ENCODE measurements around the gene PRKCSH.
A peak's percentile ranks its signal among the peaks of the same experiment; 100 is the strongest.

The PRKCSH gene

GRCh38 chr19:11479090-11479897, 43.9 kb downstream of the PRKCSH start:
- peak; percentile 37 for DNase-seq

DNA sequence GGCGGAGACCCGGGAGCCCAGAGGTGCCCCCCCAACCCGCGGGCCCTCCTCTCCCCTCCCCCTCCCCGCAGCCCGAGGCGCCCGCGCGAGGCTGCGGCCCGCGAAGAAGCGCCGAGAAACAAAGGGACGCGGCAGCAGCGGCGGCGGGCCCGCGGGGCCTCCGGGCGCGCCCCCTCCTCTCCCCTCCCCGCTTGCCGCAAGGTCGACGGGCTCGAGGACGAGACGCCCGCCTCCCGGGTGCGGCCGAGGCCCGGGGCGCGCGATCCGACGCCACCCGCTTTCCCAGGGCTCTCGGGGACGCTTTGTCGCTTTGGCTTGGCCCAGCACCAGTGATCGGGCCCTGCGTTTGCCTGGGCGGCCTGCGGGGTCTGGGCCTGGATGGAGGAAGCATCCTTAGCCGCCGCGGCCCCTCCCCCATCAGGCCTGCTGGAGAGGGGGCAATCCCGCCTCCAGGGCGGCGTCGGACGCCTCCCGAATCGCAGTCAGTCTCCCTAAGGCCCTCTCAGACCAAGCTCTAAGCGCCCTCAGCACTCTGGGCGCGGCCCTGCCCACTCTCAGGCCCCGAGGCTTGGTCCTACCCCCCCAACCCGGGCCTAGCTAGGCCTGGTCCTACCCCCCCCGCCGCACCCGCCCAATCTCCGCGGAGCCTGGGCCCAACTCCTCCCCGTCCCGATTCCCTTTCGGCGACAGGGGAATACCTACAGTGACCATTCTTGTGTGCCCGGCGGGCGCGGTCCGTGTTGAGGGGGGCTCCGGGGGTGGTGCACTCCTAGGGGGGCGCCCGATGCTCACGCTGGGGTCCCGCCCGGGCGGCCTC, 44.7 kb downstream of the PRKCSH start:
- DNase-seq, result no peak

DNA sequence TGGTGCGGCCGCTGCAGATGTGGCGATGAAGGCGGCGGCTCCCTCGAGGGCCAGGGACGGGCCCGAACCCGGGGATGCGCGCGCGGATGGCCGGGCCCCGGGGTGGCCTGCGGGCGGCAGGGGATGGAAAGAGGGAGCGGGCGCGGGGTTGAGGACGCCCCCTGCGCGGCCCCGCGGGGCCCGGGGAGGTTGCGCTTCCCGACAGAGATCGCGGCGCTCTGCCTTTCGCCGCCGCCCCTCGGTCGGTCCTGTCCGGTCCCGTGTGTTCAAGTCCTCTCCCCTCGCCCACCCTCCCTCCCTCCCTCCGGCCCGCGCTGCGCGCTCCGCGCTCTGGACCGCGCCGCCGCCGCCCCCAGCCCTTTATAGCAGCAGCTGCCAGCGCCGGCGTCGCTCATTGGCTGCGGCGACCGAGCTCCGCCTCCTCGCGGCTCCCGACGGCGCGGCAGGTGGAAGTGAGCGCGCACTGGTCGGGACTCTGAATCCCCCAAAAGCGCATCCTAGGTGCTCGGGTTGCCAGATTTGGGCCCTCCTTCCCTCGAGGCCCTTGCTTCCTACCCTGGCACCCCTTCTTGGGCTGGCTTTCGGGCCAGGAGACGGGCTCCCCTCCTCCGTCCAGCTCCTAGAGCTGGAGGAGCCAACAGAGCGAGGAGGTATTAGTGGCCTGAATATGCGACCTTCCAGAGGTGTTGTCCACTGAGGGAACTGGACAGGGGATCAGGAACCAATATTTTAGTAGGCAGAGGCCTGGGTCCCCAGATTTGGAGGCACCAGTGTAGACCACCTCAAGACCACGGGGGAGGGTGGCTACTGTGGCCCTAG, 45.5 kb downstream of the PRKCSH start, which contains the start of gene ELAVL3:
TSS of gene ELAVL3 (minus strand) at position 332 of the 819 bp plus-strand sequence. CDS start 438 bp downstream, outside the sequence.
- DNase-seq, result peak; percentile 68

DNA sequence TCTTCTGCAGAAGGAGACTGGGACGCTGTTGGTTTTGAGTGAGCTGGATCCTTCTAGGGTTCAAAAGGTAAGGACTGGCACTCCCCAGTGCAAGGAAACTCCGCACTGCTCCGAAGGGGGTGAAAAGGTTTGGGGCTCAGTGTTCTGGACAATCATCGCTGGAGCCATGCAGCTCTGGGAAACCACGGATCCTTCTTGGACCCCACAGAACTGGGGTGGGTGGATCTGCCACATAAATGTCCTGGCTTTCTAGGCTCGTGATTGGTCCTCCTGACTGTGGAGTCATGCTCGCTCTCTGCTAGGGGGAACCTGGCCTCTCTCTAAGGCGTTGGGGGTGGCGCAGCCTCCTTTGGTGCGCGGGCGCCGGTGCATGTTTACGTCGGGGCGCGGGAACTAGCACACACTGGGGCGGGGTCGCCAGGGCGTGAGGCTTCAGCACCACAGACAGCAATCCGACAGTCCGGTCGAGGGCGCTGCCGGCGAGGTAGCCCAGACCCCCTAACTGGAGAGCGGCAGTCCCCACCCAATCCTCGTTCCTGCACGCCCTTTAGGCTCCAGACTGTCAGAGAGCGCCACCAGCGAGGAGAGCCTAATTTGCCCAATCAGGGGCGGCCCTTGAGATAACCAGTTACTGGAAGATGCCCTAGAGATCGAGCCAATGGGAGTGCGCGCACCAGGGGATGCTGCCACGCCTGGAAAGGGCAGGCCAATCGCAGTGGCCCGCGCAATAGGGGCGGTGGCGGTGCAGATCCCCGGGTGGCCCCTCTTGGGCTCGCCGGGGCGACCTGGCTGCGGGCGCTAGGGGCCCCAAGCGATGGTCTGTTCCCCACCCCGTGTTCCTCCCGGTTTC, 46.3 kb downstream of the PRKCSH start:
- DNase-seq, result peak; percentile 89

GRCh38 chr19:11482384-11483050, 47.1 kb downstream of the PRKCSH start:
- peak; percentile 87 for DNase-seq

DNA sequence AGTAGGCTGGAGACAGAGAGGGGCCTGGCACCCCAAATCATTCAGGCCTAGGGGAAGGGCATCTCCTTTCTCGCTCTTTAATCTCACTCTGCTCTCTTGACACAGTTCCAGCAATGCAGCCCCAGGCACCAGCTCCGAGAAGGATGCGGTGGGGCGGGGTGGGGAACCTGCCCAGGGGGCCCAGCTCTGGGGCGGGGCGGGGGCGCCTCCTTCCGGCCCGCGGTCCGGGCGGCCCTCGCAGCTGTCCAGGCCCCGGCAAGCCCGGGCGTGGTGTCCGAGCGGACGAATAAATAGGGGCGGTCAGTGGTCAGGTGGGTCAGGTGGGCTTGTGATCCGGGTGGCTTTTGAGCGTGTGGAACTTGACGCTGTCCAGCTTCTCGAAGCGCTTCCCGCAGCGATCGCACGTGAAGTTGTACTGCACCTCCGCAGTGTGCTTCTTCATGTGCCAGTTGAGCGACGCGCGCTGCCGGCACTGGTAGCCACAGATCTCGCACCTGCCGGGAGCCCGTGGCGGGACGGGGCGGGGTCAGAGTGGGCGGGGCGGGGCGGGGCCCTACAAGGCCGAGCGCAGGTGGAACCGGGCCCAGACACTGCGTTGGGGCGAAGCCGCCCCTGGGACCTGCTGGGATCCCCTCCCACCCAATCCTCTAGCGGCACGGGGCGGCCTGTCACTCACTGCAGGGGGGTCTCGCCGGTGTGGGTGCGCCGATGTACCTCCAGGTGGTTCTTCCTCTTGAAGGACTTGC, 48.1 kb downstream of the PRKCSH start:
- DNase-seq, result no peak

DNA sequence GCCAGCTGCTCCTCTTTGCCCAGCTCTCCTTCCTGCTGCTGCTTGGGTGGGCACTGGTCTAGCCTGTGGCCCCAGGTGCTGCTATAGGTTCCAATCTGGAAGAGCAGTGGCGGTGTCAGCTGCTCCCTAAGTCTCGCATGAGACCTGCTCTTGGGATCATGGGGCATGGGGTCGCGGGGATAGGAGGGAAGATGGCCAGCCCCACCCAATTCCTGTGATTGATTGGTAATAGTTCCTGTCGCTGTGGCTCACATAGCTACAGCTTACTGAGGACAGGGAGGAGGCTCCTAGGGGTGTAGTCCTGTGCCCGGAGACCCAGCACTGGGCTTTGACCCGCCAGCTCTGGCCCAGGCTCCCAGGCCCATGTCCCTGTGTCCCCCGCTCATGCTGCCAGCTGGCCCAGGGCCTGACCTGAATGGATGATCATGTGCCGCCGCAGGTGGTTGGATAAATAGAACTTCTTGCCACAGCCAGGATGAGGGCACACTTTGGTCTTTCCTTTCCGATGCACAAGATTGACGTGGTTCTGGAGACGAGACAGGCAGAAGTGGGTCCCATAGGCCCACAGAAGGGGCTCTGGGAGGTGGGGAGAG, 49.9 kb downstream of the PRKCSH start:
- DNase-seq, result no peak

- DNase-seq, result no peak
Measured at GRCh38 chr19:11486661-11487503, 51.4 kb downstream of the PRKCSH start.

GRCh38 chr19:11489378-11489777, 53.9 kb downstream of the PRKCSH start:
- DNase-seq, result no peak

- no peak for DNase-seq
Measured at GRCh38 chr19:11494634-11495285, 59.3 kb downstream of the PRKCSH start.

GRCh38 chr19:11495481-11495880, 60.0 kb downstream of the PRKCSH start:
- DNase-seq, result no peak

DNA sequence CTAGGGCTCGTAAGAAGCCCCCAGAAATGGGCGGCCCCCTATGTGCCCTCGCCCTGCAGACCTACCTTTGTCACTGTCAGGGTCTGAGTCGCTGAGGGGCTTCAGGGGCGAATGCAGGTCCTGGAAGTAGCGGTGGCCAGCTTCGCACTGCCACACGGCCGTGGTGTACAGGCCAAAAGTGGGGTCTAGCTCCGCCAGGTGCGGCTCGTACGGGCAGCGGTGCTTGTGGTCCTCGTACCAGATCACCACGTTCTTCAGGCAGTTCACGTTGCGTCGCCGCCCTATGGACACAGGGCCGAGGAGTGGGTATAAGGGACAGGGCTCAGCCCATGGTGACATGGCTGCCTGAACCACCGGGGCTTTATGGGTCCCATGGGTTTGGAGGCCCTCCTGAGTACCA, 60.5 kb downstream of the PRKCSH start:
- DNase-seq, result no peak

DNA sequence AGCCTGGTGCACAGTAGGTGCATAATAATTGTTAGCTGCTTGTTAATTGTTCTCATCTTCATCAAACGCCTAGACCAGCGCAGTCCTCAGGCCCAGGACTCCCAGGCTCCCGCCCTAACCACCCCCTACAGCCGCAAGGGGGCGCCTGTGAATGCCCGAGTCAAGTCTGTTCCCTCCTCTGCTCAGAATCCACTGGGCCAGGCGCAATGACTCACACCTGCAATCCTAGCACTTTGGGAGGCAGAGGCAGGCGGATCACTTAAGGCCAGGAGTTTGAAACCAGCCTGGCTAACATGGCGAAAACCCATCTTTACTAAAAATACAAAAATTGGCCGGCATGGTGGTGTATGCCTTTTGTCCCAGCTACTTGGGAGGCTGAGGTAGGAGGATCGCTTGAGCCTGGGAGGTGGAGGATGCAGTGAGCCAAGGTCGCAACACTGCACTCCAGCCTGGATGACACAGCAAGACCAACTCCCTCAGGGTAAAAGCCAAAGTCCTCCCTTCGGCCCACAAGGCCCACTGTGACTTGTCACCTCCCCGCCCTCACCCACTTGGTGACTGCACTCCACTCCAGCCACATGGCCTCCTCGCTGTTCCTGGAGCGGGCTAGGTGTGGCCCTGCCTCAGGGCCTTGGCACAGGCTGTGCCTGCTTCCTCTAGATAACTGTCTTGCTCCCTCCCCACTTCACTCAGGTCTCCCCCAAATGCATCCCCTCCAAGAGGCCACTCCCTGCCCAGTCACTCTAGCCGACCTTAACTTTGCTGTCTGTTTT, 61.1 kb downstream of the PRKCSH start:
- no peak for DNase-seq

GRCh38 chr19:11499220-11499726, 63.8 kb downstream of the PRKCSH start:
- no peak for DNase-seq

DNA sequence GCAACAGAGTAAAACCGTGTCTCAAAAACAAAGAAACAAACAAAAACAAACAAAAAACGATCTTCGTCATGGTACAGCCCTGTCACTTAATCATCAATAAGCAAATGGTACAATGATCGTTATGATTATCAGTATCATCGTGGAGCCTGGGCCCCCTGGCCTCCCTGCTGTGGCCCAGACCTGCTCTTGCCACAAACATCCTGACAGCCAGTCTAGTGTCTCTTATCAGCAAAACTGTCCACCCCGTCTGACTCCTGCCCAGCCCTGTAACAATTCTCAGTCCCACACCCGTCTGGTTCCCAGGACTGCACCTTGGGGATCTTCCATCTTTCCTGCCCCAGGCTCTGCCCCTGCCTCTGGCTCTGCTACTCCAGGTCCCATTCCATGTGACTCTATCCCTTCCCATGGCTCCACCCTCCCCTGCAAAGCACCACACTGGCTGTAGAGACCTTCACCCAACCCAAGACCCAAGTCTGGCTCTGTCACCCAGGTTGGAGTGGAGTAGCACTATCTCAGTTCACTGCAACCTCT, 64.5 kb downstream of the PRKCSH start:
- DNase-seq, result no peak
